ENCODE data around the gene PTRH1. TPM values are rescaled to one million over a fixed set of nuclear protein-coding genes. Genes with fewer than 3 reads are reported as not detected.
A peak's percentile ranks its signal among the peaks of the same experiment; 100 is the strongest.

The PTRH1 gene
- polyA plus RNA-seq, 1 of the 3 experiments (the other 2 are of a cell fraction) = 42.2 TPM

GRCh38 chr9:127673234-127673633 lies 42.2 kb downstream of the PTRH1 start:
- POLR2A ChIA-PET = no interaction called here
- TF ChIP-seq NRF1 (IDR thresholded peaks at IDR 0.05; ENCODE audit: low read depth, low read length) (no peak), FOXJ3 (CRISPR knock-in tag; IDR thresholded peaks at IDR 0.05) (no peak), SMC3 (IDR thresholded peaks at IDR 0.05; ENCODE audit: low read depth, low read length) (no peak), RCOR1 (IDR thresholded peaks at IDR 0.05; ENCODE audit: low read length) (no peak), CHD2 (IDR thresholded peaks at IDR 0.05; ENCODE audit: low read length, partially characterized antibody) (no peak), FOXM1 (IDR thresholded peaks at IDR 0.05; ENCODE audit: low read depth) (no peak)
- Histone ChIP-seq H3K79me2 (ENCODE audit: insufficient read depth) (no peaks in the 10 kb centered on the region), H3K4me2 (no peak overlapping the region), H3K4me3 (ENCODE audit: low read depth in 2 of 2, low read length in 1 of 2) (no peak overlapping the region), H3K9me3 (no peaks in the 10 kb centered on the region), H3K36me3 (replicated peaks in 1 of 2; ENCODE audit: control insufficient read depth in 1 of 2, insufficient read depth in 2 of 2, low read length in 1 of 2) (peaks cover 29 to 49% of the 10 kb centered on the region in 2 experiments), H3F3A (replicated peaks; ENCODE audit: insufficient read depth) (no peaks in the 10 kb centered on the region), H3K27me3 (ENCODE audit: insufficient read depth) (no peaks in the 10 kb centered on the region), H4K20me1 (ENCODE audit: insufficient read depth) (no peaks in the 10 kb centered on the region), H3K9me2 (no peaks in the 10 kb centered on the region), H3K4me1 (ENCODE audit: control insufficient read depth in 1 of 2, insufficient read depth in 2 of 2, low read depth in 1 of 2, low read length in 1 of 2) (no peaks in the 10 kb centered on the region), H2AFZ (ENCODE audit: low read depth) (no peak overlapping the region), H3K27ac (ENCODE audit: low read depth in 2 of 2, low read length in 1 of 2) (no peak overlapping the region), H3K9ac (no peak overlapping the region)
- CTCF ChIA-PET = no interaction called here
- no peak for DNase-seq
- 91% methylated on average over 7 of the region's 7 CpGs for WGBS (ENCODE audit: low lambda C conversion rate)

- ChIA-PET CTCF (interaction anchor here (0.9 to 3.3 kb wide), 9 partner anchors 9 to 254 kb away, joined by 3 to 12 read pairs (median 5); partner anchors contain the start of genes CDK9 and TOR2A), POLR2A (no interaction called here)
- H3K36me3 ChIP-seq (replicated peaks in 1 of 2; ENCODE audit: control insufficient read depth in 1 of 2, insufficient read depth in 2 of 2, low read length in 1 of 2) = peaks cover 36 to 47% of the 10 kb centered on the region in 2 experiments
- H3K4me1 ChIP-seq (ENCODE audit: control insufficient read depth in 1 of 2, insufficient read depth in 2 of 2, low read depth in 1 of 2, low read length in 1 of 2) = peaks cover 0 to 44% of the 10 kb centered on the region in 2 experiments; a peak in 2 of 4 replicates
- no peak overlapping the region for H3K4me2 ChIP-seq
- no peak overlapping the region for H3K4me3 ChIP-seq (ENCODE audit: low read depth in 2 of 2, low read length in 1 of 2)
- peaks cover 4% of the 10 kb centered on the region for H3F3A ChIP-seq (replicated peaks; ENCODE audit: insufficient read depth)
- DNase-seq = no peak
- no peak overlapping the region for H2AFZ ChIP-seq (ENCODE audit: low read depth)
- H3K9ac ChIP-seq = no peak overlapping the region
- TF ChIP-seq TCF12 (IDR thresholded peaks at IDR 0.05) (no peak), GATA2 (CRISPR knock-in tag; IDR thresholded peaks at IDR 0.05) (no peak), YY1 (IDR thresholded peaks at IDR 0.05; ENCODE audit: low read depth) (no peak)
- H3K27me3 ChIP-seq (ENCODE audit: insufficient read depth) = no peaks in the 10 kb centered on the region
- H3K9me2 ChIP-seq = no peaks in the 10 kb centered on the region
- 91% methylated on average over 11 of the region's 18 CpGs for WGBS (ENCODE audit: low lambda C conversion rate)
- H3K27ac ChIP-seq (ENCODE audit: low read depth in 2 of 2, low read length in 1 of 2) = no peak overlapping the region; a peak in 1 of 4 replicates
- H4K20me1 ChIP-seq (ENCODE audit: insufficient read depth) = no peaks in the 10 kb centered on the region
- no peaks in the 10 kb centered on the region for H3K79me2 ChIP-seq (ENCODE audit: insufficient read depth)
- no peaks in the 10 kb centered on the region for H3K9me3 ChIP-seq
Observed at GRCh38 chr9:127667906-127668305, 47.6 kb downstream of the PTRH1 start.

GRCh38 chr9:127667127-127667844 lies 48.2 kb downstream of the PTRH1 start:
- Histone ChIP-seq H3K79me2 (ENCODE audit: insufficient read depth) (no peaks in the 10 kb centered on the region), H3K36me3 (replicated peaks in 1 of 2; ENCODE audit: control insufficient read depth in 1 of 2, insufficient read depth in 2 of 2, low read length in 1 of 2) (peaks cover 33 to 47% of the 10 kb centered on the region in 2 experiments), H3K4me3 (ENCODE audit: low read depth in 2 of 2, low read length in 1 of 2) (no peak overlapping the region), H2AFZ (ENCODE audit: low read depth) (no peak overlapping the region), H3K4me1 (ENCODE audit: control insufficient read depth in 1 of 2, insufficient read depth in 2 of 2, low read depth in 1 of 2, low read length in 1 of 2) (peaks cover 0 to 48% of the 10 kb centered on the region in 2 experiments; a peak in 2 of 4 replicates), H3K9me2 (no peaks in the 10 kb centered on the region), H4K20me1 (ENCODE audit: insufficient read depth) (no peaks in the 10 kb centered on the region), H3K4me2 (no peak overlapping the region), H3K27ac (ENCODE audit: low read depth in 2 of 2, low read length in 1 of 2) (peak overlapping the region in 1 of 2 experiments; percentile 18; a peak in 1 of 4 replicates), H3K9me3 (no peaks in the 10 kb centered on the region), H3F3A (replicated peaks; ENCODE audit: insufficient read depth) (peaks cover 4% of the 10 kb centered on the region), H3K27me3 (ENCODE audit: insufficient read depth) (no peaks in the 10 kb centered on the region), H3K9ac (no peak overlapping the region)
- ChIA-PET POLR2A (no interaction called here), CTCF (interaction anchor here (0.7 to 3.3 kb wide), 8 partner anchors 18 to 254 kb away, joined by 3 to 12 read pairs (median 4); partner anchors contain the start of genes CDK9 and TOR2A)
- no peak for TF ChIP-seq USF1 (IDR thresholded peaks at IDR 0.05; ENCODE audit: borderline replicate concordance, low read depth)
- no peak for TF ChIP-seq JUND (IDR thresholded peaks at IDR 0.05)
- no peak for TF ChIP-seq USF2 (IDR thresholded peaks at IDR 0.05; ENCODE audit: borderline replicate concordance, low read depth, low read length)
- TF ChIP-seq NRF1 (IDR thresholded peaks at IDR 0.05; ENCODE audit: low read depth, low read length) = no peak
- no peak for TF ChIP-seq RAD21 (IDR thresholded peaks at IDR 0.05; ENCODE audit: low read length)
- TF ChIP-seq FOSL2 (IDR thresholded peaks at IDR 0.05; ENCODE audit: borderline replicate concordance, low read depth) = no peak
- no peak for TF ChIP-seq FOXM1 (IDR thresholded peaks at IDR 0.05; ENCODE audit: low read depth)
- TF ChIP-seq EZH2phosphoT487 (IDR thresholded peaks at IDR 0.05; ENCODE audit: borderline replicate concordance, low read depth) = no peak
- TF ChIP-seq FOXJ3 (CRISPR knock-in tag; IDR thresholded peaks at IDR 0.05) = no peak
- no peak for TF ChIP-seq SIN3A (IDR thresholded peaks at IDR 0.05; ENCODE audit: borderline replicate concordance, low read depth, low read length)
- TF ChIP-seq RCOR1 (IDR thresholded peaks at IDR 0.05; ENCODE audit: low read length) = no peak
- 87% methylated on average over 3 of the region's 3 CpGs for WGBS (ENCODE audit: low lambda C conversion rate)
- no peak for DNase-seq
